GM23338 (cell line): Measurements from ENCODE around the gene NAXE. TPM values are rescaled to one million over a fixed set of nuclear protein-coding genes. Genes with fewer than 3 reads are reported as not detected.

Source experiments
- ATAC-seq: fragments of 200-7000 bp; cut with Tn5 transposase; 3 replicates; pipeline ENCODE4 v1.9.1; 2020
- DNase-seq: peaks from one replicate; pipeline ENCODE4 v3.0.0-alpha.2; 2015; ENCODE audit warnings: low spot score
- H2AFZ ChIP-seq: fragments of 200-600 bp; sonication (generic); 2 replicates; pipeline ENCODE4 v1.8.0; 2016; ENCODE audit warnings: antibody characterized with exemption, mild to moderate bottlenecking, moderate library complexity
- H3F3A ChIP-seq: fragments of 200-600 bp; sonication (generic); replicated peaks from 2 replicates; pipeline ENCODE4 v1.8.0; 2017; ENCODE audit warnings: antibody characterized with exemption, mixed run types, low read depth
- H3K27ac ChIP-seq: fragments of 200-600 bp; sonication (generic); 2 replicates; pipeline ENCODE4 v1.6.1; 2016; ENCODE audit warnings: low read depth
- H3K27me3 ChIP-seq: fragments of 200-600 bp; sonication (generic); 2 replicates; pipeline ENCODE4 v1.8.0; 2016; ENCODE audit warnings: mild to moderate bottlenecking, mixed run types, moderate library complexity; ENCODE audit not compliant: insufficient read depth
- H3K36me3 ChIP-seq: fragments of 200-600 bp; sonication (generic); 2 replicates; pipeline ENCODE4 v1.8.0; 2016; ENCODE audit warnings: mild to moderate bottlenecking; ENCODE audit not compliant: insufficient read depth
- H3K4me1 ChIP-seq: fragments of 200-600 bp; sonication (generic); 2 replicates; pipeline ENCODE4 v1.8.0; 2016; ENCODE audit warnings: mild to moderate bottlenecking, moderate library complexity; ENCODE audit not compliant: insufficient read depth
- H3K4me2 ChIP-seq: fragments of 200-600 bp; sonication (generic); 2 replicates; pipeline ENCODE4 v1.7.1; 2017; ENCODE audit warnings: mixed run types
- H3K4me3 ChIP-seq: fragments of 200-600 bp; sonication (generic); 2 replicates; pipeline ENCODE4 v1.6.1; 2016; ENCODE audit warnings: mixed run types
- H3K79me2 ChIP-seq: fragments of 200-600 bp; sonication (generic); replicated peaks from 2 replicates; pipeline ENCODE4 v1.8.0; 2017; ENCODE audit warnings: mild to moderate bottlenecking; ENCODE audit not compliant: insufficient read depth
- H3K9me2 ChIP-seq: fragments of 200-600 bp; sonication (generic); 2 replicates; pipeline ENCODE4 v1.8.0; 2017; ENCODE audit not compliant: insufficient read depth
- H4K20me1 ChIP-seq: fragments of 200-600 bp; sonication (generic); replicated peaks from 2 replicates; pipeline ENCODE4 v1.8.0; 2017; ENCODE audit warnings: mild to moderate bottlenecking; ENCODE audit not compliant: insufficient read depth
- H3K27ac Mint-ChIP-seq: 2 replicates; pipeline ENCODE4 v1.8.0; 2020; ENCODE audit warnings: inconsistent platforms, mild to moderate bottlenecking, moderate library complexity, mixed read lengths
- H3K27me3 Mint-ChIP-seq: 3 replicates; pipeline ENCODE4 v1.8.0; 2022; ENCODE audit warnings: low read depth, mild to moderate bottlenecking, moderate library complexity, mixed read lengths, inconsistent platforms; ENCODE audit not compliant: insufficient read depth, poor library complexity
- H3K36me3 Mint-ChIP-seq: 3 replicates; pipeline ENCODE4 v1.8.0; 2021; ENCODE audit warnings: low read depth, mild to moderate bottlenecking, inconsistent platforms, moderate library complexity, mixed read lengths
- H3K4me1 Mint-ChIP-seq: 3 replicates; pipeline ENCODE4 v1.8.0; 2020; ENCODE audit warnings: mild to moderate bottlenecking, inconsistent platforms, mixed read lengths
- H3K4me3 Mint-ChIP-seq: 3 replicates; pipeline ENCODE4 v1.8.0; 2021; ENCODE audit warnings: moderate library complexity, mild to moderate bottlenecking, inconsistent platforms, mixed read lengths
- H3K9me3 Mint-ChIP-seq: 3 replicates; pipeline ENCODE4 v1.8.0; 2020; ENCODE audit warnings: moderate library complexity, mild to moderate bottlenecking, inconsistent platforms, mixed read lengths
- CREB1 ChIP-seq: fragments of 250-450 bp; sonication (Bioruptor Pico); IDR thresholded peaks from 2 replicates; pipeline ENCODE4 v1.5.0; 2020; ENCODE audit warnings: low read depth, mild to moderate bottlenecking, moderate library complexity
- EZH2 ChIP-seq: fragments of 200-600 bp; sonication (generic); IDR thresholded peaks from one replicate; pipeline ENCODE4 v1.8.0; 2017; ENCODE audit warnings: antibody characterized with exemption, mild to moderate bottlenecking, low read depth; ENCODE audit not compliant: unreplicated experiment
- JUNB ChIP-seq: IDR thresholded peaks from one replicate; pipeline ENCODE4 v1.6.1; 2016; ENCODE audit warnings: antibody characterized with exemption; ENCODE audit not compliant: unreplicated experiment
- POLR2AphosphoS5 ChIP-seq: IDR thresholded peaks from 2 replicates; pipeline ENCODE4 v1.6.1; 2016; ENCODE audit warnings: antibody characterized with exemption, low read depth
- STAT1 ChIP-seq: IDR thresholded peaks from one replicate; pipeline ENCODE4 v1.6.1; 2016; ENCODE audit warnings: antibody characterized with exemption; ENCODE audit not compliant: unreplicated experiment
- ZNF114 ChIP-seq: fragments of 250-450 bp; sonication (Bioruptor Pico); IDR thresholded peaks from 2 replicates; pipeline ENCODE4 v1.5.0; 2020; ENCODE audit warnings: mild to moderate bottlenecking, moderate library complexity
- ZNF331 ChIP-seq: fragments of 250-450 bp; sonication (Bioruptor Pico); IDR thresholded peaks from 2 replicates; pipeline ENCODE4 v1.5.0; 2020; ENCODE audit warnings: low read depth, mild to moderate bottlenecking, moderate library complexity
- polyA plus RNA-seq: library from polyadenylated mRNA; unstranded; fragments of >200 nt; fragmentation: Nextera tagmentation; extraction: Ambion mirVana; gene quantifications from 2 replicates; pipeline ENCODE4 v1.2.1, GENCODE V29; 2016
- total RNA-seq: library from RNA; depleted of rRNA; stranded (reverse); fragments of >200 nt; shearing (Covaris generic); gene quantifications from 2 replicates; pipeline ENCODE4 v1.2.3, GENCODE V29; 2014
- TF ChIP-seq, protein P1 (sequence below): fragments of 250-450 bp; sonication (Bioruptor Pico); IDR thresholded peaks from 2 replicates; pipeline ENCODE4 v1.5.0; 2020; ENCODE audit warnings: mild to moderate bottlenecking, moderate library complexity
- TF ChIP-seq, protein P2 (sequence below), 2 experiments: fragments of 200-600 bp in 1 of 2; sonication (generic) in 1 of 2; conservative IDR thresholded peaks; 2 replicates each; pipeline versions ENCODE4 v1.5.1 to v1.6.1; 2016 to 2017; ENCODE audit warnings: antibody characterized with exemption in 2 of 2, low read depth in 2 of 2, mild to moderate bottlenecking in 2 of 2, moderate library complexity in 1 of 2
- TF ChIP-seq, protein P3 (sequence below): IDR thresholded peaks from one replicate; pipeline ENCODE4 v1.6.1; 2018; ENCODE audit warnings: antibody characterized with exemption; ENCODE audit not compliant: unreplicated experiment

Gene NAXE
- total and polyA plus RNA-seq, 2 experiments from 2014 or later: 82.1 to 87.5 TPM

DNA sequence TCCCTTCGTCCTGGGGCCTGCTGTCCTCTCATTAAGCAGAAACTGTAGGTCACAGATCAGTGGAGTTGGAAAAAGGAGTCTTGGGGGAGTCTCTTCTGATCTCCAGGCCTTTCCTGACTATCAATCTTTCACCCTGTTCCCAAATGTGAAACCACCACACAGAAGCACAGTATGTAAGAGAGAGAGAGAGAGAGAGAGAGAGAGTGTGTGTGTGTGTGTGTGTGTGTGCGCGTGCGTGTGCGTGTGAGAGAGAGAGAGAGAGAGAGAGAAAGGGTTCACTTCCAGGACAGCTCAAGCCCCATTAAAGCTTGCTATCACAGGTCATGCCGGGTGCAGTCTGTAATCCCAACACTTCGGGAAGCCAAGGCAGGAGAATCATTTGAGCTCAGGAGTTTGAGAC lies 13.5 kb upstream of the NAXE start (continued):
- TF ChIP-seq, protein P1, sequence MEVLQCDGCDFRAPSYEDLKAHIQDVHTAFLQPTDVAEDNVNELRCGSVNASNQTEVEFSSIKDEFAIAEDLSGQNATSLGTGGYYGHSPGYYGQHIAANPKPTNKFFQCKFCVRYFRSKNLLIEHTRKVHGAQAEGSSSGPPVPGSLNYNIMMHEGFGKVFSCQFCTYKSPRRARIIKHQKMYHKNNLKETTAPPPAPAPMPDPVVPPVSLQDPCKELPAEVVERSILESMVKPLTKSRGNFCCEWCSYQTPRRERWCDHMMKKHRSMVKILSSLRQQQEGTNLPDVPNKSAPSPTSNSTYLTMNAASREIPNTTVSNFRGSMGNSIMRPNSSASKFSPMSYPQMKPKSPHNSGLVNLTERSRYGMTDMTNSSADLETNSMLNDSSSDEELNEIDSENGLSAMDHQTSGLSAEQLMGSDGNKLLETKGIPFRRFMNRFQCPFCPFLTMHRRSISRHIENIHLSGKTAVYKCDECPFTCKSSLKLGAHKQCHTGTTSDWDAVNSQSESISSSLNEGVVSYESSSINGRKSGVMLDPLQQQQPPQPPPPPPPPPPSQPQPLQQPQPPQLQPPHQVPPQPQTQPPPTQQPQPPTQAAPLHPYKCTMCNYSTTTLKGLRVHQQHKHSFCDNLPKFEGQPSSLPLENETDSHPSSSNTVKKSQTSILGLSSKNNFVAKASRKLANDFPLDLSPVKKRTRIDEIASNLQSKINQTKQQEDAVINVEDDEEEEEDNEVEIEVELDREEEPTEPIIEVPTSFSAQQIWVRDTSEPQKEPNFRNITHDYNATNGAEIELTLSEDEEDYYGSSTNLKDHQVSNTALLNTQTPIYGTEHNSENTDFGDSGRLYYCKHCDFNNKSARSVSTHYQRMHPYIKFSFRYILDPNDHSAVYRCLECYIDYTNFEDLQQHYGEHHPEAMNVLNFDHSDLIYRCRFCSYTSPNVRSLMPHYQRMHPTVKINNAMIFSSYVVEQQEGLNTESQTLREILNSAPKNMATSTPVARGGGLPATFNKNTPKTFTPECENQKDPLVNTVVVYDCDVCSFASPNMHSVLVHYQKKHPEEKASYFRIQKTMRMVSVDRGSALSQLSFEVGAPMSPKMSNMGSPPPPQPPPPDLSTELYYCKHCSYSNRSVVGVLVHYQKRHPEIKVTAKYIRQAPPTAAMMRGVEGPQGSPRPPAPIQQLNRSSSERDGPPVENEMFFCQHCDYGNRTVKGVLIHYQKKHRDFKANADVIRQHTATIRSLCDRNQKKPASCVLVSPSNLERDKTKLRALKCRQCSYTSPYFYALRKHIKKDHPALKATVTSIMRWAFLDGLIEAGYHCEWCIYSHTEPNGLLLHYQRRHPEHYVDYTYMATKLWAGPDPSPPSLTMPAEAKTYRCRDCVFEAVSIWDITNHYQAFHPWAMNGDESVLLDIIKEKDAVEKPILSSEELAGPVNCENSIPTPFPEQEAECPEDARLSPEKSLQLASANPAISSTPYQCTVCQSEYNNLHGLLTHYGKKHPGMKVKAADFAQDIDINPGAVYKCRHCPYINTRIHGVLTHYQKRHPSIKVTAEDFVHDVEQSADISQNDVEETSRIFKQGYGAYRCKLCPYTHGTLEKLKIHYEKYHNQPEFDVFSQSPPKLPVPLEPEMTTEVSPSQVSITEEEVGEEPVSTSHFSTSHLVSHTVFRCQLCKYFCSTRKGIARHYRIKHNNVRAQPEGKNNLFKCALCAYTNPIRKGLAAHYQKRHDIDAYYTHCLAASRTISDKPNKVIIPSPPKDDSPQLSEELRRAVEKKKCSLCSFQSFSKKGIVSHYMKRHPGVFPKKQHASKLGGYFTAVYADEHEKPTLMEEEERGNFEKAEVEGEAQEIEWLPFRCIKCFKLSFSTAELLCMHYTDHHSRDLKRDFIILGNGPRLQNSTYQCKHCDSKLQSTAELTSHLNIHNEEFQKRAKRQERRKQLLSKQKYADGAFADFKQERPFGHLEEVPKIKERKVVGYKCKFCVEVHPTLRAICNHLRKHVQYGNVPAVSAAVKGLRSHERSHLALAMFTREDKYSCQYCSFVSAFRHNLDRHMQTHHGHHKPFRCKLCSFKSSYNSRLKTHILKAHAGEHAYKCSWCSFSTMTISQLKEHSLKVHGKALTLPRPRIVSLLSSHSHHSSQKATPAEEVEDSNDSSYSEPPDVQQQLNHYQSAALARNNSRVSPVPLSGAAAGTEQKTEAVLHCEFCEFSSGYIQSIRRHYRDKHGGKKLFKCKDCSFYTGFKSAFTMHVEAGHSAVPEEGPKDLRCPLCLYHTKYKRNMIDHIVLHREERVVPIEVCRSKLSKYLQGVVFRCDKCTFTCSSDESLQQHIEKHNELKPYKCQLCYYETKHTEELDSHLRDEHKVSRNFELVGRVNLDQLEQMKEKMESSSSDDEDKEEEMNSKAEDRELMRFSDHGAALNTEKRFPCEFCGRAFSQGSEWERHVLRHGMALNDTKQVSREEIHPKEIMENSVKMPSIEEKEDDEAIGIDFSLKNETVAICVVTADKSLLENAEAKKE (CRISPR knock-in tag): no peak
- TF ChIP-seq POLR2AphosphoS5: no peak
- TF ChIP-seq EZH2: no peak
- no peak for TF ChIP-seq JUNB
- TF ChIP-seq CREB1 (CRISPR knock-in tag): no peak
- TF ChIP-seq STAT1: no peak
- TF ChIP-seq, protein P2, sequence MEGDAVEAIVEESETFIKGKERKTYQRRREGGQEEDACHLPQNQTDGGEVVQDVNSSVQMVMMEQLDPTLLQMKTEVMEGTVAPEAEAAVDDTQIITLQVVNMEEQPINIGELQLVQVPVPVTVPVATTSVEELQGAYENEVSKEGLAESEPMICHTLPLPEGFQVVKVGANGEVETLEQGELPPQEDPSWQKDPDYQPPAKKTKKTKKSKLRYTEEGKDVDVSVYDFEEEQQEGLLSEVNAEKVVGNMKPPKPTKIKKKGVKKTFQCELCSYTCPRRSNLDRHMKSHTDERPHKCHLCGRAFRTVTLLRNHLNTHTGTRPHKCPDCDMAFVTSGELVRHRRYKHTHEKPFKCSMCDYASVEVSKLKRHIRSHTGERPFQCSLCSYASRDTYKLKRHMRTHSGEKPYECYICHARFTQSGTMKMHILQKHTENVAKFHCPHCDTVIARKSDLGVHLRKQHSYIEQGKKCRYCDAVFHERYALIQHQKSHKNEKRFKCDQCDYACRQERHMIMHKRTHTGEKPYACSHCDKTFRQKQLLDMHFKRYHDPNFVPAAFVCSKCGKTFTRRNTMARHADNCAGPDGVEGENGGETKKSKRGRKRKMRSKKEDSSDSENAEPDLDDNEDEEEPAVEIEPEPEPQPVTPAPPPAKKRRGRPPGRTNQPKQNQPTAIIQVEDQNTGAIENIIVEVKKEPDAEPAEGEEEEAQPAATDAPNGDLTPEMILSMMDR (conservative IDR thresholded peaks at IDR 0.05; ENCODE audit: low read depth in 2 of 2): no peak

DNA sequence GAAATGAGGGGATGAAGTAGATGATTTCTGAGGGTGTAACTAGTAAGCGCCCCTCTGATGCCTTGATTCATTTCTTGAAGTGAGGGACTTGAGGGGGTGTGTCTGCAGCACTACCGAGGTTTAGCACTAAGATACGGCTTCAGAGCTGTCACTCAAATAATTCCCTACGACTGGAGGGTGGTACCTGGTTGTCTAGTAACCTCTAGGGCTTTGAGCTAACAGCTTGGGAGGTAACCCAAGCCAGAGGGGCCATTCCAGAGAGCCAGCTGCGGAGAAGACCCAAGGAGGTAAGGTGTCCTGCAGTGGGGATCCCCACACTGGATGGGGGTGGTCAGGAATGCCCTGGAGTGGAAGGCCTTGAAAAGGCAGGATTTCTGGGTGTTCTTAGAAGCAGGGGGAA lies 12.1 kb upstream of the NAXE start, which contains the start of gene TTC24:
Gene TTC24, plus strand, starts transcription at position 252 of the 400 bp plus-strand sequence. CDS start 1,642 bp downstream, outside the sequence.
- no peak for ATAC-seq
- H3K4me3 ChIP-seq: no peak within 1 kb of the TSS
- TF ChIP-seq, protein P3, sequence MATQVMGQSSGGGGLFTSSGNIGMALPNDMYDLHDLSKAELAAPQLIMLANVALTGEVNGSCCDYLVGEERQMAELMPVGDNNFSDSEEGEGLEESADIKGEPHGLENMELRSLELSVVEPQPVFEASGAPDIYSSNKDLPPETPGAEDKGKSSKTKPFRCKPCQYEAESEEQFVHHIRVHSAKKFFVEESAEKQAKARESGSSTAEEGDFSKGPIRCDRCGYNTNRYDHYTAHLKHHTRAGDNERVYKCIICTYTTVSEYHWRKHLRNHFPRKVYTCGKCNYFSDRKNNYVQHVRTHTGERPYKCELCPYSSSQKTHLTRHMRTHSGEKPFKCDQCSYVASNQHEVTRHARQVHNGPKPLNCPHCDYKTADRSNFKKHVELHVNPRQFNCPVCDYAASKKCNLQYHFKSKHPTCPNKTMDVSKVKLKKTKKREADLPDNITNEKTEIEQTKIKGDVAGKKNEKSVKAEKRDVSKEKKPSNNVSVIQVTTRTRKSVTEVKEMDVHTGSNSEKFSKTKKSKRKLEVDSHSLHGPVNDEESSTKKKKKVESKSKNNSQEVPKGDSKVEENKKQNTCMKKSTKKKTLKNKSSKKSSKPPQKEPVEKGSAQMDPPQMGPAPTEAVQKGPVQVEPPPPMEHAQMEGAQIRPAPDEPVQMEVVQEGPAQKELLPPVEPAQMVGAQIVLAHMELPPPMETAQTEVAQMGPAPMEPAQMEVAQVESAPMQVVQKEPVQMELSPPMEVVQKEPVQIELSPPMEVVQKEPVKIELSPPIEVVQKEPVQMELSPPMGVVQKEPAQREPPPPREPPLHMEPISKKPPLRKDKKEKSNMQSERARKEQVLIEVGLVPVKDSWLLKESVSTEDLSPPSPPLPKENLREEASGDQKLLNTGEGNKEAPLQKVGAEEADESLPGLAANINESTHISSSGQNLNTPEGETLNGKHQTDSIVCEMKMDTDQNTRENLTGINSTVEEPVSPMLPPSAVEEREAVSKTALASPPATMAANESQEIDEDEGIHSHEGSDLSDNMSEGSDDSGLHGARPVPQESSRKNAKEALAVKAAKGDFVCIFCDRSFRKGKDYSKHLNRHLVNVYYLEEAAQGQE: no peak
- TF ChIP-seq POLR2AphosphoS5 (no peak), ZNF331 (CRISPR knock-in tag) (no peak), STAT1 (no peak), ZNF114 (CRISPR knock-in tag) (no peak)
- Mint-ChIP-seq H3K27ac (no peak within 1 kb of the TSS), H3K4me3 (no peak within 1 kb of the TSS), H3K9me3 (no peaks in the 10 kb centered on the region; the same call in 2 of the 3 replicates), H3K27me3 (peaks cover 6% of the 10 kb centered on the region), H3K36me3 (no peaks in the 10 kb centered on the region; the same call in 2 of the 3 replicates), H3K4me1 (peaks cover 12% of the 10 kb centered on the region)
- H3K79me2 ChIP-seq: no peaks in the 10 kb centered on the region
- no peaks in the 10 kb centered on the region for H3K27me3 ChIP-seq
- H3K9me2 ChIP-seq: no peaks in the 10 kb centered on the region
- no peaks in the 10 kb centered on the region for H3K36me3 ChIP-seq
- no peak within 1 kb of the TSS for H3K4me2 ChIP-seq
- H3K4me1 ChIP-seq: peaks cover 9% of the 10 kb centered on the region
- H3F3A ChIP-seq: no peaks in the 10 kb centered on the region
- no peak for DNase-seq
- no peak within 1 kb of the TSS for H2AFZ ChIP-seq
- H4K20me1 ChIP-seq: no peaks in the 10 kb centered on the region
- no peak within 1 kb of the TSS for H3K27ac ChIP-seq
